K562 (cell line): ENCODE results near the gene CDC5L. TPM values are rescaled to one million over a fixed set of nuclear protein-coding genes. Genes with fewer than 3 reads are reported as not detected.

Experiments
- ARID1B ChIP-seq: fragments of 450-650 bp; IDR thresholded peaks from 2 replicates; pipeline ENCODE4 v1.6.1; 2016; ENCODE audit warnings: antibody characterized with exemption, mild to moderate bottlenecking, inconsistent platforms
- ARID4B ChIP-seq: sonication (generic); formaldehyde crosslinking; IDR thresholded peaks from 2 replicates; pipeline ENCODE4 v1.8.0; 2022; ENCODE audit warnings: mild to moderate bottlenecking, missing genetic modification reagents
- BRD9 ChIP-seq: fragments of 450-650 bp; IDR thresholded peaks from 2 replicates; pipeline ENCODE4 v1.6.1; 2018; ENCODE audit warnings: low read depth; ENCODE audit not compliant: partially characterized antibody
- C11orf30 ChIP-seq: fragments of 450-650 bp; IDR thresholded peaks from 2 replicates; pipeline ENCODE4 v1.6.1; 2016; ENCODE audit warnings: low read depth, mild to moderate bottlenecking
- ELF4 ChIP-seq: fragments of 450-650 bp; formaldehyde crosslinking; IDR thresholded peaks from 2 replicates; pipeline ENCODE4 v1.4.0; 2022; ENCODE audit warnings: missing genetic modification characterization
- HDAC2 ChIP-seq: fragments of 450-650 bp; IDR thresholded peaks from 2 replicates; pipeline ENCODE4 v1.6.1; 2016; ENCODE audit warnings: mild to moderate bottlenecking
- HIVEP1 ChIP-seq: fragments of 250-450 bp; sonication (Bioruptor Pico); IDR thresholded peaks from 2 replicates; pipeline ENCODE4 v1.4.0; 2020; ENCODE audit warnings: mild to moderate bottlenecking
- JUN ChIP-seq, 2 experiments: sonication (generic) in 1 of 2; formaldehyde crosslinking in 1 of 2; IDR thresholded peaks; 2 replicates each; pipeline versions ENCODE4 v1.6.1 to v1.8.0; 2012 to 2022; ENCODE audit warnings: borderline replicate concordance in 2 of 2, mild to moderate bottlenecking in 2 of 2, improper control_type of control experiment in 1 of 2, low read depth in 1 of 2, low read length in 1 of 2, missing genetic modification reagents in 1 of 2
- KDM1A ChIP-seq, 2 experiments: fragments of 450-650 bp; IDR thresholded peaks; 2 replicates each; pipeline ENCODE4 v1.6.1; 2016; ENCODE audit warnings: mild to moderate bottlenecking in 2 of 2
- MAFG ChIP-seq: fragments of 450-650 bp; conservative IDR thresholded peaks from 2 replicates; pipeline ENCODE4 v1.6.1; 2016; ENCODE audit warnings: missing genetic modification characterization, missing compliant biosample characterization
- MAFK ChIP-seq: IDR thresholded peaks from 2 replicates; pipeline ENCODE4 v1.6.1; 2011; ENCODE audit warnings: low read length, improper control_type of control experiment
- MAZ ChIP-seq, 2 experiments: fragments of 450-650 bp in 1 of 2; sonication (generic) in 1 of 2; formaldehyde crosslinking; IDR thresholded peaks in 1 of 2; conservative IDR thresholded peaks in 1 of 2; 2 replicates each; pipeline versions ENCODE4 v1.4.0 to v1.5.0; 2020; ENCODE audit warnings: mild to moderate bottlenecking in 1 of 2, missing genetic modification reagents in 1 of 2
- NFE2 ChIP-seq: IDR thresholded peaks from 2 replicates; pipeline ENCODE4 v1.6.1; 2014; ENCODE audit warnings: antibody characterized with exemption, low read depth
- NFYB ChIP-seq: IDR thresholded peaks from 2 replicates; pipeline ENCODE4 v1.6.1; 2011; ENCODE audit warnings: mild to moderate bottlenecking, moderate library complexity; ENCODE audit not compliant: insufficient read length; ENCODE audit errors: extremely low read depth
- OTX1 ChIP-seq: fragments of 450-650 bp; formaldehyde crosslinking; IDR thresholded peaks from 2 replicates; pipeline ENCODE4 v1.4.0; 2022; ENCODE audit warnings: mild to moderate bottlenecking
- PCBP1 ChIP-seq: fragments of 200-400 bp; formaldehyde crosslinking; IDR thresholded peaks from 2 replicates; pipeline ENCODE4 v1.6.1; 2018; ENCODE audit warnings: mild to moderate bottlenecking, low read depth, low read length; ENCODE audit not compliant: poor library complexity, severe bottlenecking
- PURB ChIP-seq: sonication (generic); formaldehyde crosslinking; IDR thresholded peaks from 2 replicates; pipeline ENCODE4 v1.9.0; 2021; ENCODE audit warnings: low read depth, mild to moderate bottlenecking, missing genetic modification reagents
- RBM25 ChIP-seq: fragments of 200-400 bp; formaldehyde crosslinking; IDR thresholded peaks from 2 replicates; pipeline ENCODE4 v1.6.1; 2018; ENCODE audit warnings: low read length, low read depth, moderate library complexity; ENCODE audit not compliant: severe bottlenecking
- SMARCA4 ChIP-seq: fragments of 450-650 bp; IDR thresholded peaks from 2 replicates; pipeline ENCODE4 v1.6.1; 2016
- TAF15 ChIP-seq: fragments of 200-400 bp; formaldehyde crosslinking; IDR thresholded peaks from 2 replicates; pipeline ENCODE4 v1.6.1; 2017; ENCODE audit warnings: mild to moderate bottlenecking, low read depth, low read length, moderate library complexity
- ZC3H8 ChIP-seq: fragments of 450-650 bp; IDR thresholded peaks from 2 replicates; pipeline ENCODE4 v1.6.1; 2017
- polyA plus RNA-seq, 8 experiments: library from polyadenylated mRNA; depleted of rRNA in 4 of 8; stranded (reverse) in 5 of 8; unstranded in 3 of 8; fragments of >200 nt; fragmentation: Nextera tagmentation in 2 of 8; fragmentation: Illumina TruSeq in 1 of 8; extraction: Ambion mirVana in 2 of 8; extraction: Trizol in 1 of 8; gene quantifications; 2 replicates each; pipeline versions ENCODE4 v1.2.1 to v1.2.3, GENCODE V29; 2011 to 2014; ENCODE audit warnings: inconsistent platforms in 1 of 8, missing spikeins in 1 of 8
- total RNA-seq, 7 experiments: library from RNA; depleted of rRNA in 6 of 7; stranded (reverse); fragments of >200 nt in 6 of 7; fragmentation: Illumina TruSeq in 2 of 7; extraction: Trizol in 2 of 7; gene quantifications; 2 replicates each; pipeline versions ENCODE4 v1.2.1 to v1.2.3, GENCODE V29; 2011 to 2021; ENCODE audit warnings: low replicate concordance in 1 of 7
- TF ChIP-seq, protein P1 (sequence below): fragments of 450-650 bp; formaldehyde crosslinking; IDR thresholded peaks from 2 replicates; pipeline ENCODE4 v1.4.0; 2020; ENCODE audit warnings: mild to moderate bottlenecking, moderate library complexity
- TF ChIP-seq, protein P2 (sequence below): fragments of 250-450 bp; sonication (Bioruptor Pico); IDR thresholded peaks from 2 replicates; pipeline ENCODE4 v1.8.0; 2022; ENCODE audit warnings: inconsistent platforms

Gene CDC5L
- total and polyA plus RNA-seq, 9 of the 15 experiments (the other 6 are each of a cell fraction or from before 2014, with no cell fraction given), result 22.3 to 44.2 (median 30.8) TPM

GRCh38 chr6:44454198-44454597 lies 66.7 kb downstream of the CDC5L start (continued):
- peak; percentile 81 for TF ChIP-seq C11orf30
- TF ChIP-seq BRD9, result no peak
- no peak for TF ChIP-seq NFYB
- TF ChIP-seq ARID1B, result peak; percentile 38; the same call in 1 of the 2 replicates
- TF ChIP-seq ELF4, result no peak
- TF ChIP-seq PCBP1, result no peak
- TF ChIP-seq RBM25, result no peak
- TF ChIP-seq ARID4B (CRISPR knock-in tag), result no peak
- no peak for TF ChIP-seq TAF15
- peak; percentile 77 for TF ChIP-seq NFE2
- TF ChIP-seq, protein P1, sequence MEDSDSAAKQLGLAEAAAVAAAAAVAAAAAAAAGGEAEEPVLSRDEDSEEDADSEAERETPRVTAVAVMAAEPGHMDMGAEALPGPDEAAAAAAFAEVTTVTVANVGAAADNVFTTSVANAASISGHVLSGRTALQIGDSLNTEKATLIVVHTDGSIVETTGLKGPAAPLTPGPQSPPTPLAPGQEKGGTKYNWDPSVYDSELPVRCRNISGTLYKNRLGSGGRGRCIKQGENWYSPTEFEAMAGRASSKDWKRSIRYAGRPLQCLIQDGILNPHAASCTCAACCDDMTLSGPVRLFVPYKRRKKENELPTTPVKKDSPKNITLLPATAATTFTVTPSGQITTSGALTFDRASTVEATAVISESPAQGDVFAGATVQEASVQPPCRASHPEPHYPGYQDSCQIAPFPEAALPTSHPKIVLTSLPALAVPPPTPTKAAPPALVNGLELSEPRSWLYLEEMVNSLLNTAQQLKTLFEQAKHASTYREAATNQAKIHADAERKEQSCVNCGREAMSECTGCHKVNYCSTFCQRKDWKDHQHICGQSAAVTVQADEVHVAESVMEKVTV (CRISPR knock-in tag), result no peak
- peak; percentile 48; the same call in 1 of the 2 replicates for TF ChIP-seq MAFG
- peak; percentile 62; the same call in 1 of the 2 replicates for TF ChIP-seq MAFK
- no peak for TF ChIP-seq HIVEP1
- TF ChIP-seq, protein P2, sequence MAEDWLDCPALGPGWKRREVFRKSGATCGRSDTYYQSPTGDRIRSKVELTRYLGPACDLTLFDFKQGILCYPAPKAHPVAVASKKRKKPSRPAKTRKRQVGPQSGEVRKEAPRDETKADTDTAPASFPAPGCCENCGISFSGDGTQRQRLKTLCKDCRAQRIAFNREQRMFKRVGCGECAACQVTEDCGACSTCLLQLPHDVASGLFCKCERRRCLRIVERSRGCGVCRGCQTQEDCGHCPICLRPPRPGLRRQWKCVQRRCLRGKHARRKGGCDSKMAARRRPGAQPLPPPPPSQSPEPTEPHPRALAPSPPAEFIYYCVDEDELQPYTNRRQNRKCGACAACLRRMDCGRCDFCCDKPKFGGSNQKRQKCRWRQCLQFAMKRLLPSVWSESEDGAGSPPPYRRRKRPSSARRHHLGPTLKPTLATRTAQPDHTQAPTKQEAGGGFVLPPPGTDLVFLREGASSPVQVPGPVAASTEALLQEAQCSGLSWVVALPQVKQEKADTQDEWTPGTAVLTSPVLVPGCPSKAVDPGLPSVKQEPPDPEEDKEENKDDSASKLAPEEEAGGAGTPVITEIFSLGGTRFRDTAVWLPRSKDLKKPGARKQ (CRISPR knock-in tag), result no peak
- no peak for TF ChIP-seq ZC3H8
- TF ChIP-seq JUN (IDR thresholded peaks at IDR 0.05; ENCODE audit: borderline replicate concordance, low read depth, low read length), result 0 out of 2 replicates have a peak, but pooled peaks have one; percentile 8
- no peak for TF ChIP-seq JUN (CRISPR knock-in tag; IDR thresholded peaks at IDR 0.05; ENCODE audit: borderline replicate concordance)
- peak in 1 of 2 experiments; percentile 42; a peak in 1 of 4 replicates for TF ChIP-seq KDM1A (IDR thresholded peaks at IDR 0.05)
- TF ChIP-seq MAZ (CRISPR knock-in tag; conservative IDR thresholded peaks at IDR 0.05 in 1 of 2, IDR thresholded peaks at IDR 0.05 in 1 of 2), result no peak
- 0 out of 2 replicates have a peak, but pooled peaks have one; percentile 13 for TF ChIP-seq SMARCA4
- TF ChIP-seq PURB (CRISPR knock-in tag), result no peak
- TF ChIP-seq OTX1 (CRISPR knock-in tag), result no peak
- no peak for TF ChIP-seq HDAC2
